ENCODE measurements around the gene ATAD3B. TPM values are rescaled to one million over a fixed set of nuclear protein-coding genes. Genes with fewer than 3 reads are reported as not detected.
A peak's percentile ranks its signal among the peaks of the same experiment; 100 is the strongest.

Gene ATAD3B
- total and polyA plus RNA-seq, 10 of the 15 experiments (the other 5 are each of a cell fraction or from before 2014, with no cell fraction given), result 0.03 to 38.8 (median 23.8) TPM

DNA sequence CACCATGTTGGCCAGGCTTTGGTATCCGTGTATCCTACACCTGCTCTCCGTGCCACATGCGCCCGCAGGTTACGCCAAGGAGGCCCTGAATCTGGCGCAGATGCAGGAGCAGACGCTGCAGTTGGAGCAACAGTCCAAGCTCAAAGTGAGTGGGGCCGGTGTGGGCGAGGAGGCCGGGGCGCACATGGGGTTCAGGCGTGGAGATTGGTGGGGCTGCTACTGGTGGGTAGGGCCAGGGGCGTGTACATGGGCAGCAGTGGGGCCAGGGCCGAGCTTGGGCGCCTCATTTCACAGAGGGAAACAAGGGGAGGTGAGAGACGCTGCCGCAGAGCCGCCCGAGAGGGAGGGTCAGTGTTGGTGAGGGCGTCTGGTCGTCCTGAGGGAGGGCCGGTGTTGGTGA lies 5.6 kb downstream of the ATAD3B start:
- ChIA-PET POLR2A (no interaction called here), CTCF (no interaction called here), SMC1A (ENCODE audit: uncharacterized antibody, unreplicated experiment) (no interaction called here), RAD21 (ENCODE audit: unreplicated experiment) (no interaction called here)
- intact Hi-C loops (cut with micrococcal nuclease; ENCODE audit: unreplicated experiment) (no loop called here), in situ Hi-C loops (cut with MboI) (no loop called here)
- H3K4me3 ChIP-seq, result no peak overlapping the region
- no peak for TF ChIP-seq KLF5 (IDR thresholded peaks at IDR 0.05; ENCODE audit: partially characterized antibody)
- no peak for TF ChIP-seq ELK1 (IDR thresholded peaks at IDR 0.05; ENCODE audit: low read depth, low read length)
- TF ChIP-seq MYC (IDR thresholded peaks at IDR 0.05; ENCODE audit: insufficient read depth, insufficient read length, insufficient replicate concordance, low read length, severe bottlenecking), result no peak
- no peak for TF ChIP-seq BRCA1 (IDR thresholded peaks at IDR 0.05; ENCODE audit: low read depth, low read length)
- DNase-seq (ENCODE audit: low read depth, low spot score) (no peak), FAIRE-seq (no peak), ATAC-seq (no peak)
- H3K36me3 ChIP-seq (ENCODE audit: control insufficient read depth in 2 of 2, insufficient read depth in 2 of 2, low read length in 1 of 2), result peaks cover 7 to 21% of the 10 kb centered on the region in 2 experiments; a peak in 3 of 4 replicates
- H3K9ac ChIP-seq (ENCODE audit: control insufficient read depth, insufficient read depth, low read length), result no peak overlapping the region
- no peak overlapping the region for H3K27ac ChIP-seq (ENCODE audit: control insufficient read depth, insufficient read depth)
- H3K27me3 ChIP-seq (replicated peaks in 1 of 2; ENCODE audit: control insufficient read depth in 2 of 2, insufficient read depth in 2 of 2, low read length in 1 of 2), result no peaks in the 10 kb centered on the region
- no peaks in the 10 kb centered on the region for H4K20me1 ChIP-seq (ENCODE audit: control insufficient read depth, insufficient read depth)
- H3K4me2 ChIP-seq (ENCODE audit: control insufficient read depth, insufficient read depth), result no peak overlapping the region
- no peaks in the 10 kb centered on the region for H3K9me3 ChIP-seq (replicated peaks; ENCODE audit: control insufficient read depth, insufficient read depth, low read length)
- peaks cover 21% of the 10 kb centered on the region for H3K79me2 ChIP-seq (ENCODE audit: control insufficient read depth, insufficient read depth, low read length)
- H3K4me1 ChIP-seq (ENCODE audit: control insufficient read depth, insufficient read depth, low read length), result peaks cover 5% of the 10 kb centered on the region; the same call in 1 of the 2 replicates
- WGBS (ENCODE audit: insufficient coverage, insufficient replicate concordance, low lambda C conversion rate, missing lambda C conversion rate), result 98% methylated on average over 19 of the region's 22 CpGs
- no TSS peak for BruUV-seq (replicated peaks)
- H2AFZ ChIP-seq (ENCODE audit: control insufficient read depth, low read depth, low read length), result no peak overlapping the region

- BruUV-seq (replicated peaks), result no TSS peak
- no peaks in the 10 kb centered on the region for H3K4me1 ChIP-seq (ENCODE audit: control insufficient read depth, insufficient read depth, low read length)
- ChIA-PET CTCF (no interaction called here), SMC1A (ENCODE audit: uncharacterized antibody, unreplicated experiment) (no interaction called here), POLR2A (no interaction called here), RAD21 (ENCODE audit: unreplicated experiment) (no interaction called here)
- no peak overlapping the region for H3K27ac ChIP-seq (ENCODE audit: control insufficient read depth, insufficient read depth)
- H3K4me2 ChIP-seq (ENCODE audit: control insufficient read depth, insufficient read depth), result no peak overlapping the region
- intact Hi-C loops (cut with micrococcal nuclease; ENCODE audit: unreplicated experiment), result no loop called here
- no peaks in the 10 kb centered on the region for H3K27me3 ChIP-seq (replicated peaks in 1 of 2; ENCODE audit: control insufficient read depth in 2 of 2, insufficient read depth in 2 of 2, low read length in 1 of 2)
- no peaks in the 10 kb centered on the region; the same call in none of the 2 replicates for H3K79me2 ChIP-seq (ENCODE audit: control insufficient read depth, insufficient read depth, low read length)
- 95% methylated on average over 37 of the region's 42 CpGs for WGBS (ENCODE audit: insufficient coverage, insufficient replicate concordance, low lambda C conversion rate, missing lambda C conversion rate)
- no peak overlapping the region for H2AFZ ChIP-seq (ENCODE audit: control insufficient read depth, low read depth, low read length)
- DNase-seq (ENCODE audit: low read depth, low spot score), result no peak
- H4K20me1 ChIP-seq (ENCODE audit: control insufficient read depth, insufficient read depth), result no peaks in the 10 kb centered on the region
- FAIRE-seq, result no peak
- in situ Hi-C loops (cut with MboI), result no loop called here
- ATAC-seq, result no peak
- peaks cover 7 to 29% of the 10 kb centered on the region in 2 experiments; a peak in 3 of 4 replicates for H3K36me3 ChIP-seq (ENCODE audit: control insufficient read depth in 2 of 2, insufficient read depth in 2 of 2, low read length in 1 of 2)
- H3K4me3 ChIP-seq, result no peak overlapping the region
- TF ChIP-seq ZSCAN29 (IDR thresholded peaks at IDR 0.05) (no peak), HSF1 (IDR thresholded peaks at IDR 0.05; ENCODE audit: low read depth, low read length) (no peak), POLR2A (IDR thresholded peaks at IDR 0.05; ENCODE audit: low read depth, low read length) (0 out of 2 replicates have a peak, but pooled peaks have one; percentile 55), TCF3 (IDR thresholded peaks at IDR 0.05; ENCODE audit: borderline replicate concordance, insufficient read depth, low read depth, low read length) (0 out of 2 replicates have a peak, but pooled peaks have one; percentile 25), PAX5 (IDR thresholded peaks at IDR 0.05; ENCODE audit: borderline replicate concordance, low read depth, low read length) (no peak), GATAD2B (conservative IDR thresholded peaks at IDR 0.05; ENCODE audit: low read depth) (no peak)
- TF ChIP-seq, protein P1, sequence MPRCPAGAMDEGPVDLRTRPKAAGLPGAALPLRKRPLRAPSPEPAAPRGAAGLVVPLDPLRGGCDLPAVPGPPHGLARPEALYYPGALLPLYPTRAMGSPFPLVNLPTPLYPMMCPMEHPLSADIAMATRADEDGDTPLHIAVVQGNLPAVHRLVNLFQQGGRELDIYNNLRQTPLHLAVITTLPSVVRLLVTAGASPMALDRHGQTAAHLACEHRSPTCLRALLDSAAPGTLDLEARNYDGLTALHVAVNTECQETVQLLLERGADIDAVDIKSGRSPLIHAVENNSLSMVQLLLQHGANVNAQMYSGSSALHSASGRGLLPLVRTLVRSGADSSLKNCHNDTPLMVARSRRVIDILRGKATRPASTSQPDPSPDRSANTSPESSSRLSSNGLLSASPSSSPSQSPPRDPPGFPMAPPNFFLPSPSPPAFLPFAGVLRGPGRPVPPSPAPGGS (IDR thresholded peaks at IDR 0.05; ENCODE audit: borderline replicate concordance, insufficient read depth, low read depth, low read length, poor library complexity, severe bottlenecking), result peak; percentile 90
- H3K9me3 ChIP-seq (replicated peaks; ENCODE audit: control insufficient read depth, insufficient read depth, low read length), result no peaks in the 10 kb centered on the region
- H3K9ac ChIP-seq (ENCODE audit: control insufficient read depth, insufficient read depth, low read length), result no peak overlapping the region
These were observed 8.3 kb downstream of the ATAD3B start for GRCh38 chr1:1479547-1480487.
